ENCODE data around the gene UGT1A5. TPM values are rescaled to one million over a fixed set of nuclear protein-coding genes. Genes with fewer than 3 reads are reported as not detected.
"Not testable (repeated sequence)": the region's sequence is repeated elsewhere in the genome, so short reads cannot be mapped to it uniquely, and the experiment has no call there.

Gene UGT1A5
- polyA plus RNA-seq, 1 donor from 2014 or later, result not detected

DNA sequence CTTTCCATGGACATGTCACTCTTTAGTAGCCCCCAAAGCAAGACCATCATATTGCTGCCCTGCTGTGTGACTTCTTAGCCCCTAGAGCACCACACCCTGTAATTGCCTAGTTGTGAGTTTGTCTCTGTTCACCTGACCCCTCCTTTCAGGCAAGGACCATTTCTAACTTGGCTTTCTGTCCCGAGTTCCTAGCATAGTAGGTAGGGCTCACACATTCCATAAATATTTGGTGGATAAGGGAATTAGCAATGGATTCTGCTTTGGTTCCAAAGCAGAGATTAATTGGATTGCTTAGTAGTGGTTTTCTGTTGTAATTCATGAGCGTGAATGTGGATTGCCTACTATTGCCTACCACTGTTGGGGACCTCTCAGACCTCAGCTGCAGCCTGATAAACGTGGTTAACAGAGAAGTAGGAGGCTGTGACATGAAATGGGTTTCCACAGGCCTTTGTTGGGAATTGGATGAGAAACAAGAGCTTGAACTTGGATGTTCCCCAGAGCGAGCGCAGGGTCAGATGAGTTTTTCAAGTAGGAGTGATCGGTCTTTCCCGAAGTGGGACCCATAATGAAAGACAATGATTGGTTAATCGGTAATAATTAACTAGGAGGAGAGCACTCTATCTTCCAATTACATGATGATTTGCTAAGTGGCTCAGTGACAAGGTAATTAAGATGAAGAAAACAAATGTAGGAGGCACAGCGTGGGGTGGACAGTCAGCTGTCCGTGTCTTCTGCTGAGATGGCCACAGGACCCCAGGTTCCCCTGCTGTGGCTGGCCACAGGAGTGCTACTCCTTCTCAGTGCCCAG lies 34.0 kb downstream of the UGT1A5 start:
- no peaks in the 10 kb centered on the region for H3K36me3 ChIP-seq (ENCODE audit: insufficient read depth, low read length)
- no peak overlapping the region for H3K27ac ChIP-seq (ENCODE audit: low read length)
- no peak overlapping the region for H3K9ac ChIP-seq (ENCODE audit: low read length)
- no peak for TF ChIP-seq POLR2AphosphoS5 (IDR thresholded peaks at IDR 0.05)
- no peak for TF ChIP-seq RAD21 (conservative IDR thresholded peaks at IDR 0.05)
- TF ChIP-seq, protein P1, sequence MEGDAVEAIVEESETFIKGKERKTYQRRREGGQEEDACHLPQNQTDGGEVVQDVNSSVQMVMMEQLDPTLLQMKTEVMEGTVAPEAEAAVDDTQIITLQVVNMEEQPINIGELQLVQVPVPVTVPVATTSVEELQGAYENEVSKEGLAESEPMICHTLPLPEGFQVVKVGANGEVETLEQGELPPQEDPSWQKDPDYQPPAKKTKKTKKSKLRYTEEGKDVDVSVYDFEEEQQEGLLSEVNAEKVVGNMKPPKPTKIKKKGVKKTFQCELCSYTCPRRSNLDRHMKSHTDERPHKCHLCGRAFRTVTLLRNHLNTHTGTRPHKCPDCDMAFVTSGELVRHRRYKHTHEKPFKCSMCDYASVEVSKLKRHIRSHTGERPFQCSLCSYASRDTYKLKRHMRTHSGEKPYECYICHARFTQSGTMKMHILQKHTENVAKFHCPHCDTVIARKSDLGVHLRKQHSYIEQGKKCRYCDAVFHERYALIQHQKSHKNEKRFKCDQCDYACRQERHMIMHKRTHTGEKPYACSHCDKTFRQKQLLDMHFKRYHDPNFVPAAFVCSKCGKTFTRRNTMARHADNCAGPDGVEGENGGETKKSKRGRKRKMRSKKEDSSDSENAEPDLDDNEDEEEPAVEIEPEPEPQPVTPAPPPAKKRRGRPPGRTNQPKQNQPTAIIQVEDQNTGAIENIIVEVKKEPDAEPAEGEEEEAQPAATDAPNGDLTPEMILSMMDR (IDR thresholded peaks at IDR 0.05; ENCODE audit: poor library complexity, severe bottlenecking), result no peak
- TF ChIP-seq EZH2 (IDR thresholded peaks at IDR 0.05; ENCODE audit: borderline replicate concordance, insufficient read depth, low read length, poor library complexity, severe bottlenecking), result no peak
- TF ChIP-seq, protein P2, sequence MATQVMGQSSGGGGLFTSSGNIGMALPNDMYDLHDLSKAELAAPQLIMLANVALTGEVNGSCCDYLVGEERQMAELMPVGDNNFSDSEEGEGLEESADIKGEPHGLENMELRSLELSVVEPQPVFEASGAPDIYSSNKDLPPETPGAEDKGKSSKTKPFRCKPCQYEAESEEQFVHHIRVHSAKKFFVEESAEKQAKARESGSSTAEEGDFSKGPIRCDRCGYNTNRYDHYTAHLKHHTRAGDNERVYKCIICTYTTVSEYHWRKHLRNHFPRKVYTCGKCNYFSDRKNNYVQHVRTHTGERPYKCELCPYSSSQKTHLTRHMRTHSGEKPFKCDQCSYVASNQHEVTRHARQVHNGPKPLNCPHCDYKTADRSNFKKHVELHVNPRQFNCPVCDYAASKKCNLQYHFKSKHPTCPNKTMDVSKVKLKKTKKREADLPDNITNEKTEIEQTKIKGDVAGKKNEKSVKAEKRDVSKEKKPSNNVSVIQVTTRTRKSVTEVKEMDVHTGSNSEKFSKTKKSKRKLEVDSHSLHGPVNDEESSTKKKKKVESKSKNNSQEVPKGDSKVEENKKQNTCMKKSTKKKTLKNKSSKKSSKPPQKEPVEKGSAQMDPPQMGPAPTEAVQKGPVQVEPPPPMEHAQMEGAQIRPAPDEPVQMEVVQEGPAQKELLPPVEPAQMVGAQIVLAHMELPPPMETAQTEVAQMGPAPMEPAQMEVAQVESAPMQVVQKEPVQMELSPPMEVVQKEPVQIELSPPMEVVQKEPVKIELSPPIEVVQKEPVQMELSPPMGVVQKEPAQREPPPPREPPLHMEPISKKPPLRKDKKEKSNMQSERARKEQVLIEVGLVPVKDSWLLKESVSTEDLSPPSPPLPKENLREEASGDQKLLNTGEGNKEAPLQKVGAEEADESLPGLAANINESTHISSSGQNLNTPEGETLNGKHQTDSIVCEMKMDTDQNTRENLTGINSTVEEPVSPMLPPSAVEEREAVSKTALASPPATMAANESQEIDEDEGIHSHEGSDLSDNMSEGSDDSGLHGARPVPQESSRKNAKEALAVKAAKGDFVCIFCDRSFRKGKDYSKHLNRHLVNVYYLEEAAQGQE (IDR thresholded peaks at IDR 0.05; ENCODE audit: borderline replicate concordance), result no peak
- TF ChIP-seq MXI1 (conservative IDR thresholded peaks at IDR 0.05; ENCODE audit: poor library complexity, severe bottlenecking), result no peak
- TF ChIP-seq SMC3 (conservative IDR thresholded peaks at IDR 0.05; ENCODE audit: poor library complexity), result no peak
- TF ChIP-seq TAF1 (IDR thresholded peaks at IDR 0.05; ENCODE audit: low read depth), result no peak
- TF ChIP-seq EP300 (conservative IDR thresholded peaks at IDR 0.05; ENCODE audit: poor library complexity, severe bottlenecking), result no peak
- H2AFZ ChIP-seq (ENCODE audit: low read depth, low read length), result no peak overlapping the region
- no peaks in the 10 kb centered on the region for H3K9me3 ChIP-seq (ENCODE audit: low read length)
- H3K4me3 ChIP-seq (ENCODE audit: low read length), result no peak overlapping the region
- no peaks in the 10 kb centered on the region for H3K27me3 ChIP-seq (ENCODE audit: insufficient read depth, low read depth, low read length)
- no peaks in the 10 kb centered on the region for H3K9me2 ChIP-seq (ENCODE audit: insufficient read depth, low read length)
- no peaks in the 10 kb centered on the region for H3K79me2 ChIP-seq (replicated peaks; ENCODE audit: insufficient read depth, low read length)
- no peak overlapping the region for H3K4me2 ChIP-seq (ENCODE audit: low read length)
- H4K20me1 ChIP-seq (ENCODE audit: insufficient read depth), result no peaks in the 10 kb centered on the region
- no peaks in the 10 kb centered on the region for H3F3A ChIP-seq (ENCODE audit: insufficient read depth, low read length, poor library complexity, severe bottlenecking)

DNA sequence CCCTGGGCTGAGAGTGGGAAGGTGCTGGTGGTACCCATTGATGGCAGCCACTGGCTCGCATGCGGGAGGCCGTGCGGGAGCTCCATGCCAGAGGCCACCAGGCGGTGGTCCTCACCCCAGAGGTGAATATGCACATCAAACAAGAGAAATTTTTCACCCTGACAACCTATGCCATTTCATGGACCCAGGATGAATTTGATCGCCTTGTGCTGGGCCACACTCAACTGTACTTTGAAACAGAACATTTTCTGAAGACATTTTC lies 34.5 kb downstream of the UGT1A5 start:
- Histone ChIP-seq H2AFZ (ENCODE audit: low read depth, low read length) (no peak overlapping the region), H3F3A (ENCODE audit: insufficient read depth, low read length, poor library complexity, severe bottlenecking) (no peaks in the 10 kb centered on the region), H3K27me3 (ENCODE audit: insufficient read depth, low read depth, low read length) (no peaks in the 10 kb centered on the region), H3K4me3 (ENCODE audit: low read length) (no peak overlapping the region), H4K20me1 (ENCODE audit: insufficient read depth) (no peaks in the 10 kb centered on the region), H3K36me3 (ENCODE audit: insufficient read depth, low read length) (no peaks in the 10 kb centered on the region), H3K27ac (ENCODE audit: low read length) (no peak overlapping the region), H3K9me3 (ENCODE audit: low read length) (no peaks in the 10 kb centered on the region), H3K4me2 (ENCODE audit: low read length) (no peak overlapping the region), H3K79me2 (replicated peaks; ENCODE audit: insufficient read depth, low read length) (no peaks in the 10 kb centered on the region), H3K9ac (ENCODE audit: low read length) (no peak overlapping the region), H3K9me2 (ENCODE audit: insufficient read depth, low read length) (no peaks in the 10 kb centered on the region)
- TF ChIP-seq RAD21 (conservative IDR thresholded peaks at IDR 0.05), result no peak
- TF ChIP-seq, protein P2 (IDR thresholded peaks at IDR 0.05; ENCODE audit: borderline replicate concordance), result no peak
- no peak for TF ChIP-seq TAF1 (IDR thresholded peaks at IDR 0.05; ENCODE audit: low read depth)
- no peak for TF ChIP-seq EP300 (conservative IDR thresholded peaks at IDR 0.05; ENCODE audit: poor library complexity, severe bottlenecking)
- TF ChIP-seq, protein P1 (IDR thresholded peaks at IDR 0.05; ENCODE audit: poor library complexity, severe bottlenecking), result no peak

DNA sequence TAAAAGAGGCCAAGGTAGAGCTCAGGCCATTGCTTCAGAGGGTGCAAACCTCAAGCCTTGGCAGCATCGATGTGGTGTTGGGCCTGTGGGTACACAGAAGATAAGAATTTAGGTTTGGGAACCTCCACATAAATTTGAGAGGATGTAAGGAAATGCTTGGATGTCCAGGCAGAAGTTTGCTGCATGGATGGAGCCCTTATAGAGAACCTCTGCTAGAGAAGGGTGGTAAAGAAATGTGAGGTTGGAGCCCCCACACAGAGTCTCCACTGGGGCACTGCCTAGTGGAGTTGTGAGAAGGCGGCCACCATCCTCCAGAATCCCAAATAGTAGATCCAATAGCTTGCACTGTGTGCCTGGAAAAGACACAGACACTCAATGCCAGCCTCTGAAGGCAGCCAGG lies 38.0 kb downstream of the UGT1A5 start:
- H3K27me3 ChIP-seq (ENCODE audit: insufficient read depth, low read depth, low read length); H2AFZ ChIP-seq (ENCODE audit: low read depth, low read length); H3K79me2 ChIP-seq (replicated peaks; ENCODE audit: insufficient read depth, low read length); H3K9me2 ChIP-seq (ENCODE audit: insufficient read depth, low read length); H3K4me3 ChIP-seq (ENCODE audit: low read length); H3K9ac ChIP-seq (ENCODE audit: low read length); H3K36me3 ChIP-seq (ENCODE audit: insufficient read depth, low read length); H3K9me3 ChIP-seq (ENCODE audit: low read length); H3F3A ChIP-seq (ENCODE audit: insufficient read depth, low read length, poor library complexity, severe bottlenecking); H3K4me2 ChIP-seq (ENCODE audit: low read length); H3K27ac ChIP-seq (ENCODE audit: low read length); H4K20me1 ChIP-seq (ENCODE audit: insufficient read depth): not testable (repeated sequence)

All from neural cell (in vitro differentiated cells).